SH-SY5Y (cell line): Measurements from ENCODE around the gene TMEM187.

Experiments used
- GATA2 ChIP-seq: IDR thresholded peaks from 2 replicates; pipeline ENCODE4 v1.6.1; 2011; ENCODE audit warnings: mild to moderate bottlenecking, low read depth, low read length
- GATA3 ChIP-seq: IDR thresholded peaks from 2 replicates; pipeline ENCODE4 v1.6.1; 2011; ENCODE audit warnings: low read depth, mild to moderate bottlenecking, low read length, moderate library complexity

DNA sequence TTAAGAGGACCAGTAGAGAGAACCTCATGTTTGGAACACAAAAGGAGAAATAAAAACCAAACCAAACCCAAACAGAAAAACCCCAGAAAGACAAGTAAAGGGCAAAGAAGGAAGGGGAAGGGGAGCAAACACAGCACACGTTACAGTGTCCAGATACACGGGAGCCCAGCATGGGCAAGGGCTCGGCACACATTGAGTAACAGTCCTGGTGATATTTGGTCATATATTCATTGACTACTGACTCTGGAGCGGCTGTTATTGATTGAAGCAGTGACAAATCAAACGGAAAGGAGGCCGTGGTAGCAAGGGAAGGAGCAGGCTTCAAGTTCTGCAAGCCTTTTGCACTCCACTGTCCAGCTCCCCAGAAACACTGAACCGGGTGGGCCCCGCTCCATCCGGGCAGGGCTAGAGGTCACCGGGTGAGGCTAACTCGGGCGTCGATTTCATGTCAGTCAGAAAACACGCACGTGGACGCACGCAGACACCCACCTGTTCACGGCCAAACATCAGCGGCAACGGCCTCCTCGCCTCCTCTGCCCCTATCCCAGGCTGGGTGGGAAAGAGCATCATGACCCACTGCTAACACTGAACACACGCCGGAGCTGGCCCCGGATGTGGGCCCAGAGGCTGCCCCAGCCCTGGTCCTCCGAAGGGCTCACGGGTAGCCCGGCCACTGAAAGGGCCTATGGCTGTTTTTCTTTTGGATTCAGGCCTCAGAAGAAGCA is 50.9 kb downstream of the TMEM187 start:
- no peak for TF ChIP-seq GATA2
- TF ChIP-seq GATA3 = no peak
